ENCODE measurements around the gene RHOH. TPM values are rescaled to one million over a fixed set of nuclear protein-coding genes. Genes with fewer than 3 reads are reported as not detected.

RHOH gene
- polyA plus RNA-seq, 3 donors from 2014 or later: 82.0 to 97.6 (median 97.3) TPM

GRCh38 chr4:40201898-40202297 lies 5.1 kb downstream of the RHOH start:
- H3K4me3 Mint-ChIP-seq: peak overlapping the region; percentile 53 to 97 (median 68)
- H3K4me1 Mint-ChIP-seq: peaks cover 90 to 94% of the 10 kb centered on the region in 2 donors
- no peak for DNase-seq
- H3K27ac Mint-ChIP-seq: peak overlapping the region in 5 of 6 donors; percentile 68 to 99 (median 98)
- peaks cover 9 to 32% (median 24%) of the 10 kb centered on the region in 3 donors for H3K27me3 Mint-ChIP-seq (ENCODE audit: low read depth in 3 of 3)
- peaks cover 0 to 9% (median 3%) of the 10 kb centered on the region in 3 donors for H3K36me3 Mint-ChIP-seq
- no peaks in the 10 kb centered on the region for H3K9me3 Mint-ChIP-seq

- Mint-ChIP-seq H3K4me3 (peak overlapping the region; percentile 44 to 87 (median 60)), H3K27ac (peak overlapping the region; percentile 68 to 98 (median 90)), H3K27me3 (ENCODE audit: low read depth in 3 of 3) (peaks cover 7 to 28% (median 24%) of the 10 kb centered on the region in 3 donors), H3K4me1 (peaks cover 94 to 97% of the 10 kb centered on the region in 2 donors), H3K9me3 (no peaks in the 10 kb centered on the region), H3K36me3 (peaks cover 0 to 9% (median 3%) of the 10 kb centered on the region in 3 donors)
- no peak for DNase-seq
These were observed 5.6 kb downstream of the RHOH start for GRCh38 chr4:40202474-40202873.

- Mint-ChIP-seq H3K4me1 (peaks cover 91 to 100% of the 10 kb centered on the region in 2 donors), H3K36me3 (peaks cover 0 to 3% (median 0%) of the 10 kb centered on the region in 3 donors), H3K27me3 (ENCODE audit: low read depth in 3 of 3) (peaks cover 7 to 23% (median 8%) of the 10 kb centered on the region in 3 donors), H3K4me3 (peak overlapping the region; percentile 62 to 87 (median 68)), H3K9me3 (no peaks in the 10 kb centered on the region), H3K27ac (peak overlapping the region; percentile 66 to 91 (median 82))
- DNase-seq: no peak
These were observed 7.9 kb downstream of the RHOH start for GRCh38 chr4:40204507-40205258.

- peaks cover 0 to 6% (median 3%) of the 10 kb centered on the region in 3 donors for H3K36me3 Mint-ChIP-seq
- no peaks in the 10 kb centered on the region for H3K9me3 Mint-ChIP-seq
- H3K4me1 Mint-ChIP-seq: peaks cover 87 to 100% of the 10 kb centered on the region in 2 donors
- peak overlapping the region; percentile 66 to 91 (median 82) for H3K27ac Mint-ChIP-seq
- H3K4me3 Mint-ChIP-seq: peak overlapping the region; percentile 62 to 87 (median 68)
- peaks cover 0 to 21% (median 4%) of the 10 kb centered on the region in 3 donors for H3K27me3 Mint-ChIP-seq (ENCODE audit: low read depth in 3 of 3)
- peak in 2 of 3 donors; percentile 35 to 48 for DNase-seq
These were observed 8.7 kb downstream of the RHOH start for GRCh38 chr4:40205259-40206198.

GRCh38 chr4:40206426-40206825 lies 9.6 kb downstream of the RHOH start:
- H3K27ac Mint-ChIP-seq: peak overlapping the region; percentile 66 to 91 (median 86)
- H3K4me3 Mint-ChIP-seq: peak overlapping the region; percentile 62 to 87 (median 68)
- H3K36me3 Mint-ChIP-seq: peaks cover 0 to 6% (median 3%) of the 10 kb centered on the region in 3 donors
- no peaks in the 10 kb centered on the region for H3K9me3 Mint-ChIP-seq
- H3K27me3 Mint-ChIP-seq (ENCODE audit: low read depth in 3 of 3): peaks cover 0 to 19% (median 4%) of the 10 kb centered on the region in 3 donors
- DNase-seq: no peak
- peaks cover 86 to 100% of the 10 kb centered on the region in 2 donors for H3K4me1 Mint-ChIP-seq

GRCh38 chr4:40209401-40209800 lies 12.6 kb downstream of the RHOH start:
- H3K36me3 Mint-ChIP-seq: peaks cover 7 to 15% (median 11%) of the 10 kb centered on the region in 3 donors
- peaks cover 88 to 100% of the 10 kb centered on the region in 2 donors for H3K4me1 Mint-ChIP-seq
- peaks cover 2 to 16% (median 4%) of the 10 kb centered on the region in 3 donors for H3K27me3 Mint-ChIP-seq (ENCODE audit: low read depth in 3 of 3)
- peak overlapping the region in 3 of 5 donors; percentile 7 to 77 (median 50) for H3K4me3 Mint-ChIP-seq
- DNase-seq: no peak
- no peaks in the 10 kb centered on the region for H3K9me3 Mint-ChIP-seq
- H3K27ac Mint-ChIP-seq: peak overlapping the region in 5 of 6 donors; percentile 51 to 88 (median 82)

- Mint-ChIP-seq H3K36me3 (peaks cover 7 to 18% (median 12%) of the 10 kb centered on the region in 3 donors), H3K4me3 (peak overlapping the region in 2 of 5 donors; percentile 7 to 77), H3K27me3 (ENCODE audit: low read depth in 3 of 3) (peaks cover 0 to 14% (median 2%) of the 10 kb centered on the region in 3 donors), H3K9me3 (no peaks in the 10 kb centered on the region), H3K27ac (peak overlapping the region in 5 of 6 donors; percentile 31 to 88 (median 56)), H3K4me1 (peaks cover 86 to 100% of the 10 kb centered on the region in 2 donors)
- DNase-seq: no peak
These were observed 13.9 kb downstream of the RHOH start for GRCh38 chr4:40210776-40211175.

GRCh38 chr4:40211224-40212185 lies 14.7 kb downstream of the RHOH start:
- peaks cover 0 to 14% (median 2%) of the 10 kb centered on the region in 3 donors for H3K27me3 Mint-ChIP-seq (ENCODE audit: low read depth in 3 of 3)
- peaks cover 7 to 18% (median 12%) of the 10 kb centered on the region in 3 donors for H3K36me3 Mint-ChIP-seq
- H3K4me1 Mint-ChIP-seq: peaks cover 85 to 100% of the 10 kb centered on the region in 2 donors
- no peak for DNase-seq
- H3K9me3 Mint-ChIP-seq: no peaks in the 10 kb centered on the region
- peak overlapping the region in 3 of 5 donors; percentile 5 to 82 (median 27) for H3K4me3 Mint-ChIP-seq
- peak overlapping the region in 5 of 6 donors; percentile 28 to 91 (median 58) for H3K27ac Mint-ChIP-seq

GRCh38 chr4:40212674-40213527 lies 16.1 kb downstream of the RHOH start:
- H3K4me1 Mint-ChIP-seq: peaks cover 87 to 100% of the 10 kb centered on the region in 2 donors
- peak overlapping the region; percentile 13 to 82 (median 55) for H3K4me3 Mint-ChIP-seq
- H3K27me3 Mint-ChIP-seq (ENCODE audit: low read depth in 3 of 3): peaks cover 0 to 12% (median 2%) of the 10 kb centered on the region in 3 donors
- no peaks in the 10 kb centered on the region for H3K9me3 Mint-ChIP-seq
- peak overlapping the region; percentile 35 to 91 (median 83) for H3K27ac Mint-ChIP-seq
- no peak for DNase-seq
- peaks cover 7 to 18% (median 12%) of the 10 kb centered on the region in 3 donors for H3K36me3 Mint-ChIP-seq

- DNase-seq: no peak
- Mint-ChIP-seq H3K4me3 (peak overlapping the region in 3 of 5 donors; percentile 2 to 82 (median 3)), H3K27ac (peak overlapping the region; percentile 4 to 85 (median 70)), H3K9me3 (no peaks in the 10 kb centered on the region), H3K4me1 (peaks cover 87 to 99% of the 10 kb centered on the region in 2 donors), H3K27me3 (ENCODE audit: low read depth in 3 of 3) (peaks cover 0 to 12% (median 2%) of the 10 kb centered on the region in 3 donors), H3K36me3 (peaks cover 7 to 18% (median 14%) of the 10 kb centered on the region in 3 donors)
These were observed 17.2 kb downstream of the RHOH start for GRCh38 chr4:40214038-40214437.

GRCh38 chr4:40214661-40215418 lies 18.0 kb downstream of the RHOH start:
- no peak for DNase-seq
- H3K27ac Mint-ChIP-seq: peak overlapping the region; percentile 24 to 85 (median 74)
- no peaks in the 10 kb centered on the region for H3K9me3 Mint-ChIP-seq
- H3K27me3 Mint-ChIP-seq (ENCODE audit: low read depth in 3 of 3): peaks cover 0 to 8% (median 2%) of the 10 kb centered on the region in 3 donors
- H3K36me3 Mint-ChIP-seq: peaks cover 7 to 17% (median 14%) of the 10 kb centered on the region in 3 donors
- peaks cover 88 to 99% of the 10 kb centered on the region in 2 donors for H3K4me1 Mint-ChIP-seq
- peak overlapping the region in 1 of 5 donors; percentile 82 for H3K4me3 Mint-ChIP-seq

All from immature natural killer cell (primary cell).